ENCODE results near the gene ATP6V1C2. TPM values are rescaled to one million over a fixed set of nuclear protein-coding genes. Genes with fewer than 3 reads are reported as not detected.

The ATP6V1C2 gene
- total RNA-seq, 1 experiment from 2014 or later: 2.0 TPM

DNA sequence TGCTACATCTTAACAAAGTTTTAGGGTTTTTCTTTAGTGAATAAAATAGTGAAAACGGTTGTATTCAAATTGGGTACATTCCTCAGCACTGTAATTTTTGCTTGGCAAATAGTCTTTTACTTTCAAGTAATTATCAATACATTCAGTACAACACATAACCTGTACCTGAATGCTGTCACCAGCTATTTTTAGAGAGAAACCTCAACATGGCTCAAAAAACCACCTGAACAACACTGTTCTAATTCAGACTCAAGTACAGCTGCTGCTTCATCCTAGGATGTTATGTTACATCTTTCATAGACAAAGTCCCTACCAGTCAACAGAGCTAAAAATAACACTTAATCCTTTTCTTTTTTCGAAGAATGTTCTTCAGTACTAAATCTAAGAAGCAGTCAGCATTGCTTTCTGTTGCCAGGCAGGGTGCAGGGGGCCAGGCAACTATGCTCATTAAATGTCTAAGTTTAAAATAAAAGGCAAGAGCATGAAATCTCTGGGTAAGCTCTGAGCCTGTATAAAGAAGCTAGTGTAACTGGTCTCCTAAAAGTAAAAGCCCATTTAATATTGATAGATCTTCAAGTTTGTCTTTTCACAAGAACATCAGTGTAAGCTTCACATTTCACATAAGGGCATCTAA, 70.7 kb downstream of the ATP6V1C2 start:
- Histone ChIP-seq H3K4me2 (ENCODE audit: low read length) (no peak overlapping the region), H3K4me3 (replicated peaks in 1 of 2; ENCODE audit: low read depth in 1 of 2, low read length in 2 of 2) (no peak overlapping the region), H4K20me1 (ENCODE audit: insufficient read depth) (no peaks in the 10 kb centered on the region), H3K9me2 (ENCODE audit: insufficient read depth) (no peaks in the 10 kb centered on the region), H3K9me3 (ENCODE audit: control insufficient read depth in 1 of 2, insufficient read depth in 1 of 2, low read depth in 1 of 2, low read length in 2 of 2) (no peaks in the 10 kb centered on the region), H3K79me2 (ENCODE audit: insufficient read depth, low read length) (peaks cover 66% of the 10 kb centered on the region), H2AFZ (ENCODE audit: low read depth, low read length, poor library complexity, severe bottlenecking) (no peak overlapping the region), H3K27me3 (ENCODE audit: insufficient read depth, low read length) (no peaks in the 10 kb centered on the region), H3K27ac (ENCODE audit: low read depth, low read length) (no peak overlapping the region), H3K4me1 (ENCODE audit: control insufficient read depth in 1 of 2, insufficient read depth in 2 of 2, low read length in 2 of 2) (no peaks in the 10 kb centered on the region), H3K9ac (ENCODE audit: low read length) (no peak overlapping the region), H3K36me3 (ENCODE audit: control insufficient read depth in 1 of 2, insufficient read depth in 2 of 2, low read length in 2 of 2) (peaks cover 54 to 83% of the 10 kb centered on the region in 2 experiments)
- no peak for TF ChIP-seq EZH2 (IDR thresholded peaks at IDR 0.05)
- TF ChIP-seq, protein P1, sequence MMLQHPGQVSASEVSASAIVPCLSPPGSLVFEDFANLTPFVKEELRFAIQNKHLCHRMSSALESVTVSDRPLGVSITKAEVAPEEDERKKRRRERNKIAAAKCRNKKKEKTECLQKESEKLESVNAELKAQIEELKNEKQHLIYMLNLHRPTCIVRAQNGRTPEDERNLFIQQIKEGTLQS (IDR thresholded peaks at IDR 0.05): no peak
- no peak for DNase-seq (ENCODE audit: low read depth, low spot score)
- BruUV-seq (replicated peaks): no TSS peak
- intact Hi-C loops (cut with micrococcal nuclease): loop anchor here (5.0 kb wide), 1 partner anchor 85 kb away; no protein-coding TSS in a partner anchor
- RAD21 ChIA-PET (ENCODE audit: low non-redundant PET in 1 of 2, low total read pairs in 2 of 2, uncharacterized antibody in 2 of 2, unreplicated experiment in 2 of 2): interaction anchor here in 1 of 2 experiments (0.6 kb wide), 1 partner anchor 30 kb away, joined by 3 read pairs; no protein-coding TSS in a partner anchor
- ATAC-seq: no peak
- CTCF ChIA-PET: interaction anchor here (1.0 kb wide), 1 partner anchor 40 kb away, joined by 5 read pairs; no protein-coding TSS in a partner anchor
- POLR2A ChIA-PET: no interaction called here

DNA sequence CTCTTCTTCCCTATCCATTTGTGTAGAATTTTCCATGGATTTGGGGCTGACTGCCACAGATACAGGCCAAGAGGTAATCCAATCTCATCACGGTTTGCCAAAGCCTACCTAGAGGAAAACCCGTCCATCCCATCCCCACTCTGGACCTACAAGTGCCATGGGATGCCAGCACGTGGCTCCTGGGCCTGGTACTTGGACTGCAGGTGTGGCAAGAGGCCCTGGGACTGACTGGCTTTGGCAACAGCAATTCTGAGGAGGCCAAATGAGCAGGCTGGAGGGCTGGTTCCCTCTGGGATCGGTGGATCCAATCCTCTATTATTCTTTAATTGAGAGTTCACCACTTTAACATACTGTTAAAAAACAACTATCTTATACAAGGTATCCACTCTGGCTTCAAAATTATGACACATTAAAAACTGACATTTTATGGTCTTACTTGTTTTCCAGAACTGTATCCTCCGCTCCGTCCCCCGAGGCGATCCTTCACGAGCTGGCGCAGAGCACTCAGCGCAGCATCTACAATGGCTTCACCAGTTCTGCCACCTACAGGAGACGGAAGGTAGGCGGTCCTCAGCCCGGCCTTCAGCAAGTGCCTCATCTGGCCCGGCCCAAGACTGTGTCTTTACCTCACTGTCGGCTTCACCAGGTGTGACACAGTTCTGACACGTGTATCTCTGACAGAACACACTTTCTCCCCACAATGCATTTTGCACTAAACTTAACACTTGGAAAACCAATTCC, 71.4 kb downstream of the ATP6V1C2 start:
- no TSS peak for BruUV-seq (replicated peaks)
- intact Hi-C loops (cut with micrococcal nuclease): loop anchor here (5.0 kb wide), 1 partner anchor 86 kb away; no protein-coding TSS in a partner anchor
- peak; percentile 88 for ATAC-seq

More for the DNA sequence above, 71.4 kb downstream of the ATP6V1C2 start:
- H3K36me3 ChIP-seq (ENCODE audit: control insufficient read depth in 1 of 2, insufficient read depth in 2 of 2, low read length in 2 of 2): peaks cover 53 to 79% of the 10 kb centered on the region in 2 experiments
- DNase-seq (ENCODE audit: low read depth, low spot score): no peak
- no peak overlapping the region for H3K4me2 ChIP-seq (ENCODE audit: low read length)
- no peak for TF ChIP-seq CEBPB (IDR thresholded peaks at IDR 0.05; ENCODE audit: low read depth)
- TF ChIP-seq, protein P2, sequence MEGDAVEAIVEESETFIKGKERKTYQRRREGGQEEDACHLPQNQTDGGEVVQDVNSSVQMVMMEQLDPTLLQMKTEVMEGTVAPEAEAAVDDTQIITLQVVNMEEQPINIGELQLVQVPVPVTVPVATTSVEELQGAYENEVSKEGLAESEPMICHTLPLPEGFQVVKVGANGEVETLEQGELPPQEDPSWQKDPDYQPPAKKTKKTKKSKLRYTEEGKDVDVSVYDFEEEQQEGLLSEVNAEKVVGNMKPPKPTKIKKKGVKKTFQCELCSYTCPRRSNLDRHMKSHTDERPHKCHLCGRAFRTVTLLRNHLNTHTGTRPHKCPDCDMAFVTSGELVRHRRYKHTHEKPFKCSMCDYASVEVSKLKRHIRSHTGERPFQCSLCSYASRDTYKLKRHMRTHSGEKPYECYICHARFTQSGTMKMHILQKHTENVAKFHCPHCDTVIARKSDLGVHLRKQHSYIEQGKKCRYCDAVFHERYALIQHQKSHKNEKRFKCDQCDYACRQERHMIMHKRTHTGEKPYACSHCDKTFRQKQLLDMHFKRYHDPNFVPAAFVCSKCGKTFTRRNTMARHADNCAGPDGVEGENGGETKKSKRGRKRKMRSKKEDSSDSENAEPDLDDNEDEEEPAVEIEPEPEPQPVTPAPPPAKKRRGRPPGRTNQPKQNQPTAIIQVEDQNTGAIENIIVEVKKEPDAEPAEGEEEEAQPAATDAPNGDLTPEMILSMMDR (IDR thresholded peaks at IDR 0.05 in 2 of 3, conservative IDR thresholded peaks at IDR 0.05 in 1 of 3; ENCODE audit: borderline replicate concordance in 1 of 3, insufficient read depth in 1 of 3, low read depth in 2 of 3, low read length in 2 of 3): peak in 2 of 3 experiments; percentile 43; a peak in 3 of 6 replicates
- no peaks in the 10 kb centered on the region for H3K9me3 ChIP-seq (ENCODE audit: control insufficient read depth in 1 of 2, insufficient read depth in 1 of 2, low read depth in 1 of 2, low read length in 2 of 2)
- no peak overlapping the region for H2AFZ ChIP-seq (ENCODE audit: low read depth, low read length, poor library complexity, severe bottlenecking)
- H3K4me3 ChIP-seq (replicated peaks in 1 of 2; ENCODE audit: low read depth in 1 of 2, low read length in 2 of 2): no peak overlapping the region
- H3K27ac ChIP-seq (ENCODE audit: low read depth, low read length): no peak overlapping the region
- no peak overlapping the region for H3K9ac ChIP-seq (ENCODE audit: low read length)
- ChIA-PET CTCF (interaction anchor here (1.5 kb wide), 1 partner anchor 24 kb away, joined by 3 read pairs; no protein-coding TSS in a partner anchor), RAD21 (ENCODE audit: low non-redundant PET in 1 of 2, low total read pairs in 2 of 2, uncharacterized antibody in 2 of 2, unreplicated experiment in 2 of 2) (interaction anchor here in 1 of 2 experiments (0.6 kb wide), 1 partner anchor 29 kb away, joined by 3 read pairs; no protein-coding TSS in a partner anchor), POLR2A (no interaction called here)
- H3K79me2 ChIP-seq (ENCODE audit: insufficient read depth, low read length): peaks cover 73% of the 10 kb centered on the region
- no peaks in the 10 kb centered on the region for H4K20me1 ChIP-seq (ENCODE audit: insufficient read depth)
- no peaks in the 10 kb centered on the region for H3K27me3 ChIP-seq (ENCODE audit: insufficient read depth, low read length)
- H3K9me2 ChIP-seq (ENCODE audit: insufficient read depth): no peaks in the 10 kb centered on the region
- no peaks in the 10 kb centered on the region for H3K4me1 ChIP-seq (ENCODE audit: control insufficient read depth in 1 of 2, insufficient read depth in 2 of 2, low read length in 2 of 2)

All from HCT116 (cell line).